Limb (tissue), 2 donors: Measurements from ENCODE around the gene NKG7.

ENCODE experiments used
- DNase-seq, 2 donors: peaks; one replicate each; pipeline ENCODE4 v3.0.0-alpha.2; 2016; ENCODE audit errors: extremely low spot score in 2 of 2

Gene NKG7

DNA sequence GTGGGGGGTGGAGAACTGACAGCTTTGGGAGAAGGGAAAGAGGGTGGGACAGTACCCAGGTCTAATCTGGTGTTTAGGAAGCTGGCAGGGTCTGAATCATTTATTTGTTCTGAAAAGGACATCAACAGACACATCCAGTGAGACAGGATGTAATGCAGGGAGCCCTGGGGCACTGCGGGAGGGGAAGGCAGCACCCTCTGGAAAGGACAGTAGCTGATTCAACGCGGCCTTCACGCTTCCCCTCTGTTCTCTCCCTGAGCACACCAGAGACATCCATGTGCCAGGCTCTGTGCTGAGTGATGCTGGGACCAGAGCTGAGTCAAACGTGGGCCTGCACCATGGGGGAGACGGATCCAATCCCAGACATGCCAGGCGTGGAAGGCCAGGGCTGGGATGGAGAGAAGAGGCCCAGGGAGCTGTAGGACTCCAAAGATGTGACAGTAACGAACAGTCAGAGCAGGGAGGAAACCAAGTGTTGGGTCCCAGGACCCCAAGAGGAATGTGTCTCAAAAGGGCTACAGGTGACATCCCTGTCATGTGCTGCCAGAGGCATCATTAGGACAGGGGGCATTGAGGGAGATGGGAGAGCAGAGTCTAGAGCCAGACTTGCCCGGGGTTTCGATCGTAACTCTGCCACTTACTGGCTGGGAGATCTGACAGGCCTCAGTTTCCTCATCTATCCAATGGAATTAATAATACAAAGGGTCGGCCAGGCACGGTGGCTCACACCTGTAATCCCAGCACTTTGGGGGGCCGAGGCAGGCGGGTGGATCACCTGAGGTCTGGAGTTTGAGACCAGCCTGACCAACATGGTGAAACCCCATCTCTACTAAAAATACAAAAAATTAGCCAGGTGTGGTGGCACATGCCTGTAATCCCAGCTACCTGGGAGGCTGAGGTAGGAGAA lies 8.0 kb downstream of the NKG7 start:
- DNase-seq: no peak

DNA sequence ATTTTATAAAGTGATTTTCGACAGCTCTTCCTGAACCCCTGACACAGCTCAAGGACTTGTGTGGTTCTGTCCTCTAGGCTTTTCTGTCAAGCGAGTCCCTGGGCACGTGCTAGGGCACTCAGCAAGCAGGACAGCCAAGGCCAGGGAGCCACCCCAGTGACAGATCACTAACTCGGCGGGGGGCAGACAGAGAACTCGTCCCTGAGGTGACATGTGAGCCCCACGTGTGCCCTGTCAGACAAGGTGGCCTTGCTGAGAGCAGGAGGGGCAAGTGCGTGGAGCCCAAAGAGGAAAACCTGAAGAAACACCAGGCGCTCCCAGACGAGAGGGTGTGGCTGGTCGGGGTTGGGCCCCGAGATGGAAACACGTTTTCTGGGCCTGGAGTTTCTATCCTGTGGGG lies 11.2 kb downstream of the NKG7 start:
- DNase-seq: no peak

DNA sequence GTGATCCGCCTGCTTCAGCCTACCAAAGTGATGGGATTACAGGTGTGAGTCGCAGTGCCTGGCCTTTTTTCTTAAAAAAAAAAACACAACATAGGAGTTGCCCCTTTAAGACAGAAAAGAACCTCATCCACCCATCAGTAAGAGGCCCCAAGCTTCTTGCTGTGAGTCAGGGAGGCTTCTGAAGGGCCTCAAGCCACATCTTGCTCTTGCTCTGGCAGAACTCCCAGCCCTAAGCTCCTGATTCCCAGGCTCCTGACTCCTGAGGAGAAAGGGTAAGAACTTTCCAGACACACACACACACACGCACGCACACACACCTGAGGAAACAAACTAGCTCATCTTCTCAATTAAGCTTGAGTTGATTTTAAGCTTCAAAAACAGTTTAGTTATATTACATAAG lies 13.2 kb downstream of the NKG7 start:
- no peak for DNase-seq

- DNase-seq: no peak
Measured at GRCh38 chr19:51357952-51358351, 14.5 kb downstream of the NKG7 start.

DNA sequence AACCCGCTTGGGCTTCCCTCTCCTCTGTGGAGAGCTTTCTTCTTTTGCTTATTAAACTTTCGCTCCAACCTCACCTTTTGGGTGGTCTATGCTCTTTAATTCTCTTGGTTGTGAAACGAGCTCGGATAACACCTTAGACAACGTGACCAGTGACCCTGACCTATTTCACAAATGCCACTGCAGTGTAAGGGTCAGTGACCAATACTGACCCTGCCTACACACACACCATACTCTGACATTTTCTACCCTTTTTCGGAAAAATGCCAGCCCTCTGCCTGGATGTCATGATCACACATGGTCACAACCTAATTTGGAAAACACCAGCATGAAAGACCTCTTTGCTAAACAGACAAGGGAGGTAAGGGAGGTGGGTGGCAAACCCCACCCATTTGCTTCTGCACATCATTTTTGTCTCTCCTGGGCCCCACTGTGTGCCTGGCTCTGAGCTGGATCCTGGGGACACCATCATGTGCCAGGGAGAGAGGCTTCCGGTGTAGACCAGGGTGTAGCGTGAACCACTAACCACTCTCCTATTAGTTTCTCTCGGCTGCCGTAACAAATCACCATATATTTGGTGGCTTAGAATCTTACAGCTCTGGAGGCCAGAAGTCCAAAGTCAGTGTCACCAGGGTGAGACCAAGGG lies 16.2 kb downstream of the NKG7 start:
- no peak for DNase-seq

- peak; percentile 34 to 71 for DNase-seq
Measured at GRCh38 chr19:51354742-51355148, 17.7 kb downstream of the NKG7 start.

GRCh38 chr19:51354103-51354741 lies 18.2 kb downstream of the NKG7 start:
- DNase-seq: peak in 1 of 2 donors; percentile 60

DNA sequence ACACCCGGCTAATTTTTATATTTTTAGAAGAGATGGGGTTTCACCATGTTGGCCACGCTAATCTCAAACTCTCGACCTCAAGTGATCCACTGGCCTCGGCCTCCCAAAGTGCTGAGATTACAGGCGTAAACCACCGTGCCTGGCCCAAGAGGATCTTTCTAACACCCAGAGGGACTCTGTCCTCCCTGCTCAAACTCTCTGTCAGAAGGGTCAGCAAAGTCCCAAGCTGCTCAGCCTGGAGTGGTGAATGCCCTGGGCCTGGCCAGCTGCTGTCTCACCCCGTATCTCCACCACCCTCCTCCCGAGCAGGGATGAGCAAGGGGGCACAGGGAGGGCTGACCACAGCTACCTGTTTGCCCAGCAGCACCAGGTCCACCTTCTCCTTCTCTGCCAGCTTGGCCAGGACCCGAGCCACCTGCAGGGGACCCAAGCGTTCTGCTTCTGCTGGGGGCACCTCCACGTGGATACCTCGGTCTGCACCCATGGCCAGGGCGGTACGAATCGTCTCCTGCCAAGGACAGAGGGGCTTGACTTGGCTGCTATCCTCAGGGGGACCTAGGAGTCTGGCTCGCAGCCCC lies 19.6 kb downstream of the NKG7 start:
- DNase-seq: no peak

- no peak for DNase-seq
Measured at GRCh38 chr19:51351266-51351990, 21.0 kb downstream of the NKG7 start.

GRCh38 chr19:51347209-51347928 lies 25.1 kb downstream of the NKG7 start:
- no peak for DNase-seq

DNA sequence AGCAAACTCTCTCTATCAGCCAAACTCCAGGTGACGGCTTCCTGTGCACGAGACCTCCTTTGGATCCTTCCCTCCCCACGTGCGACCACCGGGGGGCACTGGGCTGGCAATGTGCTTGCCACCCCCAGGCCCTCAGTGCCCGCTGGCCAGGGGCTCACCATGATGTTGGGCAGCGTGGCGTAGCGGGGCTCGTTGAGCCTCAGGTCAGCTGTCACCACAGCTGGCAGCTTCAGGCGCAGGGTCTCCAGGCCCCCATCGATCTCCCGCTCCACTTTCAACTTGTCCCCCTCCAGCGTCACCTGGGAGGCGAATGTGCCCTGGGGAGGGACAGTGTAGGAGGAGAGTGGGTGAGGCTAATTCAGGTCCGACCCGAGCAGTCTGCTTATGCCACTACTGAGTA lies 25.7 kb downstream of the NKG7 start:
- no peak for DNase-seq

DNA sequence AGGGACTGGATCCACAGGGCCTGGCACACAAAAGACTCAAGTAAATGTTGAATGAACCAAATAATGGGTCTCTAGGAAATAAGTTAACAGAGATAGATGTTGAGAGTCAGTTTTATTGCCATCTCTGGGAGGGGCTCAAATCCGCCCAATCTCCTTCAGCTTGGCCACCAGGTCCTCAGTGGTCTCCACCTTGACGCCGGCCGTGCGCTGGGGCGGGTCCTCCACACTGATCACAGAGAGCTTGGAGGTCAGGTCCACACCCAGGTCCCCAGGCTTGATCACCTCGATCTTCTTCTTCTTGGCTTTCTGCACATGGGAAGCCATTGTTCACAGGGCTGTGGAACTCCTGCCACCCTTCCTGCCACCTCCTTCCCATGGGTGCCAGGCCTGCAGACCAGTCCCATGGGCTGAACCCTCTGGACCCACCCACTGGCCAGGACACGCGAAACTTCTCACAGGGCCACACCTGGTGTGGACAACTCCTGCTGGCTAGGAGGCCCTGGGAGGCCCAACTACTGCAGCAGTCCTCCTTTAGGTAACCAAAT lies 27.3 kb downstream of the NKG7 start:
- no peak for DNase-seq

DNA sequence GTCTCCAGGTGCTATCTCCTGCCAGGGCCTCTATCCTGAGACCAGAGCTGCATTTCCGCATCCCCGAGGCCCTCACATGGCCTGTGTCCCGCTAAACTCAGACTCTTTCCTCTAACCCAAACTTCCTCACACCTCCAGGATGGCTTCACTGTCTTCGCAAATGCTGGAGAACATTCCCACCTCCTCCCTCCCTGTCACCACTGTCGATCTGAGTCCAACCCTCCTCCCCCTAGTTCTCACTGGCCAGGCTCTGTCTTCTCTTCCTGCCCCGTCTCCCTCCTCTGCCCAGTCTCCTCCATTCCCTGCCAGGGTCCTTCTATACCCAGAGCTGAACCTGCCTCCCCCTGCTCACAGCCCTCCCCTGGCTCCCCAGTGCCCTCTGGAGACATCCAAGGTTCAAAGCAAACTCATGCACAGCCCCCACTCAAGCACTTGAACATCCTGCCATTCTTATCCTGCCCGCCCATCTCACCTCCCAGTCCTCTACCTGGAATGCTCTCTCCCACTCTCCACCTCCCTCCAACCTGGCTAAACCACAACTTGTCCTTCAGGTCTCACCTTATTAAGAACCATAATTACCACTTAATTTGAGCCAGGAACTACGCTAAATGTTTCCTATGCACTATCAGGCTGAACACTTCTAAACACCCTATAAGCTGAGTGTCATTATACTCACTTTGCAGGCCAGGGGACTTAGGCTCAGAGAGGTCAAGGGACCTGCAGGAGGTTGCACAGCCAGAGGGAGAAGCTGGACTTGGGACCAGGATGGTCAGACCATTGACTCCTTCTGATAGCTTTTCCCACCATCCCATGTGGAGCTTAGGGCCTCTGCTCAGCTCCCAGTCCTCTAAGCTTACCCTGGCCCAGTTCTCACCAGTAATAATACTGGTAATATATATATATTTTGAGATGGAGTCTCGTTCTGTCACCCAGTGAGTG lies 29.6 kb downstream of the NKG7 start:
- no peak for DNase-seq

GRCh38 chr19:51341976-51342580 lies 30.4 kb downstream of the NKG7 start, which contains the start of gene VSIG10L:
VSIG10L (minus strand) TSS chr19:51342139; CDS start chr19:51342124, 15 bp downstream.
- DNase-seq: no peak

DNA sequence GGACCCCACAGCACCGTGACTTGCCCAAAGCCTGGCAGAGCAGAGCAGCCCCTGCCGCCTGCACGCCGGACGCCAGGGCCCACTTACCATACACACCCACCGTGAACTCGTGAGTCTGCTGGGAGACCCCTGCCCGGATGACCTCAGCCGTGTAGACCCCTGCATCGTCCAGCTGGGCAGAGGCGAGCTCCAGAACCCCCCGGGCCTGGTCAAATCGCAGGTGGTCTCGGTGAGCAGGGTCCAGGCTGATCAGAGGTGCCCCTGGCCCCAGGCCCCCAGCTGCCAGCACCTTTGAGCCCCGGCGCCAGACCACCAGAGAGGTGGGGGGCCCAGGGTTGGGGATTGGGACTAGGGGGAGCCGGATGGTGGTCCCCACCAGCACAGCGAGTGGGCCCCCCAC lies 31.4 kb downstream of the NKG7 start:
- no peak for DNase-seq

DNA sequence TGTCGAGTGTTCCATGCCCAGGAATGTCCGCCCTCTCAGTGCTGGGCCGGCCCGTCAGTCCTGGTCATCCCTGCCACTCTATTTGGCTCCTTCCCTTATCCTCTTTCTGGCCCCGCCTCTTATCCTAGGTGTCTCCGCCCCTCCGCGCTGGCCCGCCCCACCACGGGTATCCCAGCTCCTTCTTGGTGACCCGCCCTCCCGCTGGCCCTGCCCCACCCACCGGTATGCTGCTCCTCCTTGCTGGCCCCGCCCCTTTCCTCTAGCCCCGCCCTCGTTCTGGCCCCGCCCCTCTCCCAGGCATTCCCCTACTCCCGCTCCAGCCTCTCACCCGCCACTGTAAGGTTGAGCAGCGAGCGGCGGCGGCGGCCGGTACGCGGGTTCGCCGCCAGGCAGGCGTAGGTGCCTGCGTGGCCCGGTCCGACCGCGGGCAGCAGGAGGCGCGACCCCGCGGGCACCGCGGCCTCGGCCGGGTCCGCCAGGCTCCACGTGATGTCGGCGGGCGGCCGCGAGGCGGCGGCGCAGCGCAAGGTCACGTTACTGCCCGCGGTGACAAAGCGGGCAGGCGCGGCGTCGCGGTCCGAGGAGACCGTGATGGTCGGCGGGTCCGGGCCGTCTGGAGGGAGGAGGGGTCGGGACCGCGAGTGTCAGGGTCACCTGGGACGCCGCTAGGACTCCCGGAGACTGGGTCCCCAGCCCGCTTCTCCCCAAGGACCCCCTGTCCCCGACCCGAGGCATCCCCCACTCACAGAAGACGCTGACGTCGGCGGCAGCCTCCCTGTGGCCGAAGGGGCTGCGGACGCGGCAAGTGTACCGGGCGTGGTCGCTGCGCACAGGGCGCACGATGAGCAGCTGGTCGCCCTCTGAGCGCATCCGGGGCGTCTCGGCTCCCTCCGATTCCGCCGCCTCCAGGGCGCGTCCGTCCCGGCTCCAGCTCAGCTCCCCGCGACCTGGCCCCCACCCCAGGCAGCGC lies 32.5 kb downstream of the NKG7 start:
- DNase-seq: peak; percentile 80 to 98

GRCh38 chr19:51339313-51339686 lies 33.2 kb downstream of the NKG7 start:
- no peak for DNase-seq
